Myocyte (in vitro differentiated cells): ENCODE results near the gene STRBP. TPM values are rescaled to one million over a fixed set of nuclear protein-coding genes. Genes with fewer than 3 reads are reported as not detected.

Source experiments
- DNase-seq: peaks from one replicate; pipeline ENCODE4 v3.0.0-alpha.2; 2012; ENCODE audit warnings: low read depth
- total RNA-seq: library from RNA; depleted of rRNA; stranded (reverse); fragments of >200 nt; gene quantifications from 2 replicates; pipeline ENCODE4 v1.2.3, GENCODE V29; 2014

The STRBP gene
- total RNA-seq, 1 donor from 2014 or later: 2.3 TPM

GRCh38 chr9:123135430-123135829 is 133.0 kb downstream of the STRBP start:
- no peak for DNase-seq

- no peak for DNase-seq
Measured at GRCh38 chr9:123132696-123133095, 135.7 kb downstream of the STRBP start.

GRCh38 chr9:123131993-123132392 is 136.4 kb downstream of the STRBP start:
- DNase-seq: no peak

GRCh38 chr9:123131258-123131657 is 137.1 kb downstream of the STRBP start:
- no peak for DNase-seq

GRCh38 chr9:123129423-123129822 is 139.0 kb downstream of the STRBP start:
- no peak for DNase-seq

GRCh38 chr9:123128591-123128990 is 139.8 kb downstream of the STRBP start:
- DNase-seq: no peak

- DNase-seq: no peak
Measured at GRCh38 chr9:123127512-123128075, 140.8 kb downstream of the STRBP start.

GRCh38 chr9:123121457-123121856 is 146.9 kb downstream of the STRBP start:
- DNase-seq: no peak

GRCh38 chr9:123120953-123121352 is 147.4 kb downstream of the STRBP start:
- DNase-seq: no peak

GRCh38 chr9:123120131-123120530 is 148.3 kb downstream of the STRBP start:
- no peak for DNase-seq

- no peak for DNase-seq
Measured at GRCh38 chr9:123119566-123119965, 148.8 kb downstream of the STRBP start.

GRCh38 chr9:123116036-123116435 is 152.3 kb downstream of the STRBP start:
- DNase-seq: no peak

- DNase-seq: no peak
Measured at GRCh38 chr9:123115146-123115913, 153.1 kb downstream of the STRBP start.

GRCh38 chr9:123113185-123113584 is 155.2 kb downstream of the STRBP start:
- no peak for DNase-seq

- DNase-seq: no peak
Measured at GRCh38 chr9:123112015-123112975, 156.1 kb downstream of the STRBP start.

- DNase-seq: no peak
Measured at GRCh38 chr9:123111427-123112014, 156.9 kb downstream of the STRBP start.

GRCh38 chr9:123109540-123110279 is 158.7 kb downstream of the STRBP start:
- DNase-seq: no peak

- DNase-seq: peak; percentile 80
Measured at GRCh38 chr9:123108976-123109375, 159.4 kb downstream of the STRBP start.

- DNase-seq: no peak
Measured at GRCh38 chr9:123107639-123108285, 160.6 kb downstream of the STRBP start.

GRCh38 chr9:123105490-123105889 is 162.9 kb downstream of the STRBP start:
- no peak for DNase-seq
